ENCODE data around the gene GALNT14. TPM values are rescaled to one million over a fixed set of nuclear protein-coding genes. Genes with fewer than 3 reads are reported as not detected.

Gene GALNT14
- total RNA-seq, 1 donor from 2014 or later = 0.14 TPM

DNA sequence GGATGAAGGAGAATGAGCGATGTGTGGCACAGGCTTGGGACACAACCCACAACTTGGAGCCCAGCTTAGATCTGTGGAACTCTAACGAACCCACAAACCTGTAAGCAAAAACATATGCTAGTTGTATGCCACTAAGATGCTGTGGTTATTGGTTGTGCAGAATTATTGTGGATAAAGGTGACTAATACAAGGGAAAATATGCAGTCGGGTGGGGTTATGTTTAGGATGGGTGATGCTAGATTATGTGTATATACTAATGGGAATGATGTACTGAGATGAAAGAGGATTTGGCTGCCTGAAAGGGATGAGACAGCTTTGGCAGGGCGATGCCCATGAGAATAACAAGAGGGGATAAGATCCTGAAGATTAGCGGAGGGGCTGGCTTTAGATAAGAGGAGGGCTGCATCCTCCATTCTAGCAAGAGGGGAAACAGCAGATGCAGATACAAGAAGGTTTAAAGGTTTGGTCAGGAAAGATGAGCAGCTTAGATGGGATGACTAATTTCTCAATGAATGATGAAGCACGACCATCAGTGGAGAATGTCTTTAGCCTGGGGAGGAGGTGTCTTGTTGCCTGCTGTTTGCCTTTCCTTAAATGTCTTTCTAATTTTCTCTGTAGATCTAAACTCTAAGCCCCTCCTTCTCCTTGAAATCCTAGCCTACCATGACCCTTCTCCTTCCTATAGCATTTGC lies 49.6 kb downstream of the GALNT14 start:
- intact Hi-C loops (cut with micrococcal nuclease) = no loop called here
- H3K36me3 ChIP-seq = no peaks in the 10 kb centered on the region
- H3K4me1 ChIP-seq = no peaks in the 10 kb centered on the region
- no peak overlapping the region for H3K4me3 ChIP-seq
- TF ChIP-seq, protein P1, sequence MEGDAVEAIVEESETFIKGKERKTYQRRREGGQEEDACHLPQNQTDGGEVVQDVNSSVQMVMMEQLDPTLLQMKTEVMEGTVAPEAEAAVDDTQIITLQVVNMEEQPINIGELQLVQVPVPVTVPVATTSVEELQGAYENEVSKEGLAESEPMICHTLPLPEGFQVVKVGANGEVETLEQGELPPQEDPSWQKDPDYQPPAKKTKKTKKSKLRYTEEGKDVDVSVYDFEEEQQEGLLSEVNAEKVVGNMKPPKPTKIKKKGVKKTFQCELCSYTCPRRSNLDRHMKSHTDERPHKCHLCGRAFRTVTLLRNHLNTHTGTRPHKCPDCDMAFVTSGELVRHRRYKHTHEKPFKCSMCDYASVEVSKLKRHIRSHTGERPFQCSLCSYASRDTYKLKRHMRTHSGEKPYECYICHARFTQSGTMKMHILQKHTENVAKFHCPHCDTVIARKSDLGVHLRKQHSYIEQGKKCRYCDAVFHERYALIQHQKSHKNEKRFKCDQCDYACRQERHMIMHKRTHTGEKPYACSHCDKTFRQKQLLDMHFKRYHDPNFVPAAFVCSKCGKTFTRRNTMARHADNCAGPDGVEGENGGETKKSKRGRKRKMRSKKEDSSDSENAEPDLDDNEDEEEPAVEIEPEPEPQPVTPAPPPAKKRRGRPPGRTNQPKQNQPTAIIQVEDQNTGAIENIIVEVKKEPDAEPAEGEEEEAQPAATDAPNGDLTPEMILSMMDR (IDR thresholded peaks at IDR 0.05; ENCODE audit: borderline replicate concordance) = no peak
- H3K9me3 ChIP-seq (replicated peaks) = no peaks in the 10 kb centered on the region
- no peak overlapping the region for H3K27ac ChIP-seq (replicated peaks)
- H3K27me3 ChIP-seq (ENCODE audit: low read depth) = peaks cover 17% of the 10 kb centered on the region
- DNase-seq = no peak

DNA sequence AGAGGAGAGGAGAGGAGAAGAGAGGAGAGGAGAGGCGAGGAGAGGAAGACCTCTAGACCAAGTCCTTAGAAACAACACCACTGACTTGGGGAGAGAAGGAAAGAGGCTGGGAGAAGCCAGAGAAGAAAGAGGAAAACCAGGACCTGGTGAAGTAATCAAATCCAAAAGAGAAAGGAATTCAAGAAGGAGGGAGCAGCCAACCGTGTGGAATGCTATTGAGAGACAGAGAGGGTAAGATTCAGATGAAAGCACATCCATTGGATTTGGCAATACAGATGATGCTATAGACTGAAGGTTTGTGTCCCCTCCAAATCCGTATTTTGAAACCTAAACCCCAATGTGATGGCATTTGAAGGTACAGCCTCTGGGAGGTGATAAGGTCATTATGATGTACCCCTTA lies 50.7 kb downstream of the GALNT14 start:
- peaks cover 17% of the 10 kb centered on the region for H3K27me3 ChIP-seq (ENCODE audit: low read depth)

DNA sequence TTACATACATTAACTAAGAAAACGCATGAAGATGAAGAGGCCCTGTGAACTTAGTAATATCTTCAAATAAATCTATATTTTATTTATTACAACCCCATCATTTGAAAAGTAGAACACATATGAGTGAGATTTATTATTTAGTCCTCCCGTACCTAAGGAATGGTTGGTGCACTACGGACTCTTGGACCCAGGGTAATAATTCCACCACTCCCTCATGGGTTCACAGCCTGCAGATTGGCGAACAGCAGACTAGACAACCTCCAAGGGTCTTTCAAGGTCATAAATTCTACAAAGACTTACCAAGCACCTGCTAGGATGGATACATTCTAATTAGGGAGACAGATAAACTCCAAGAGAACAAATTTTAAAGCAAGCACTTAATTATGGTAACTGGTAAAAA lies 51.6 kb downstream of the GALNT14 start:
- no peaks in the 10 kb centered on the region for H3K36me3 ChIP-seq
- no peak for DNase-seq
- TF ChIP-seq, protein P1 (IDR thresholded peaks at IDR 0.05; ENCODE audit: borderline replicate concordance) = no peak
- H3K4me1 ChIP-seq = peaks cover 7% of the 10 kb centered on the region
- peaks cover 17% of the 10 kb centered on the region for H3K27me3 ChIP-seq (ENCODE audit: low read depth)
- no peak overlapping the region for H3K27ac ChIP-seq (replicated peaks)
- H3K9me3 ChIP-seq (replicated peaks) = no peaks in the 10 kb centered on the region
- no peak overlapping the region for H3K4me3 ChIP-seq
- intact Hi-C loops (cut with micrococcal nuclease) = no loop called here

More for the DNA sequence above, 50.7 kb downstream of the GALNT14 start:
- intact Hi-C loops (cut with micrococcal nuclease) = no loop called here
- Histone ChIP-seq H3K9me3 (replicated peaks) (no peaks in the 10 kb centered on the region), H3K4me3 (no peak overlapping the region), H3K36me3 (no peaks in the 10 kb centered on the region), H3K4me1 (no peaks in the 10 kb centered on the region), H3K27ac (replicated peaks) (no peak overlapping the region)
- no peak for DNase-seq
- TF ChIP-seq, protein P1 (IDR thresholded peaks at IDR 0.05; ENCODE audit: borderline replicate concordance) = no peak

DNA sequence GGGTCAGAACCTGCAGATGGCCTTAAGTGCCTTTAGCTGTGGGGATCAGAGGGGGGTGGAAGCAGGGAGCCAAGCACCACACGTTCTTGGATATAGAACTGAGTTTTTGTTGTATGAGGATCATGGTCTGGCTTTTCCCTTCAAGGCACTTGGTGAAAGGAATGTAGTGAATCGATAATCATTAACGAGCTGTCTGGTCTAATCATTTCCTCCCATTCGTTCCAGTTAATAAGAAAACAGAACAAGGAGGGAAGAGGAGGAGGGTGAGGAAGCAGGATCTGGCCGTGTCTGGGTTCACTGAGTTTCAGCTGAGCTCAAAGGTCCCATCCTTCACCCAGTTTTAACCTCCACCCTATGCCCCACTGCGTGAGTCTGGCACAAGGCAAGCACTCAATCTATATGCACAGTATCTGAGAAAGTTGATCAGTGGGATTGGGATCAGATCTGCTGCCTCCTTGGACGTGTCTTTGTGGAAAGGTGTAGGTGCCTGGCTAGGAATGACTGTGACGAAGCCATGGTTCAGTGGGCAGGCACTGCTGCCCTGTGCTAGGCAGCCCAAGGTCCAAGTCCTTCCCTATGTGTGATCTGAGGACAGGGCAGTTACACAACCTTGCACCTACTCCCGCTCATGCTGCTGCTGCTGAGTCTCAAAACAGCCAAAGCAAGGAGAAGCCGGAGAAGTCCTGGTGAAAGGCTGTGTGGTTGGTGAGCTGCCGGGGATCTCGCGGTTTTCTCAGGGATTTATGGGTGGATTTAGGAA lies 54.8 kb downstream of the GALNT14 start:
- H3K27me3 ChIP-seq (ENCODE audit: low read depth) = peaks cover 21% of the 10 kb centered on the region
- no peak overlapping the region for H3K27ac ChIP-seq (replicated peaks)
- no peak overlapping the region for H3K4me3 ChIP-seq
- DNase-seq = no peak
- TF ChIP-seq, protein P1 (IDR thresholded peaks at IDR 0.05; ENCODE audit: borderline replicate concordance) = no peak
- no peaks in the 10 kb centered on the region for H3K9me3 ChIP-seq (replicated peaks)
- intact Hi-C loops (cut with micrococcal nuclease) = no loop called here
- no peaks in the 10 kb centered on the region for H3K36me3 ChIP-seq
- peaks cover 8% of the 10 kb centered on the region for H3K4me1 ChIP-seq

DNA sequence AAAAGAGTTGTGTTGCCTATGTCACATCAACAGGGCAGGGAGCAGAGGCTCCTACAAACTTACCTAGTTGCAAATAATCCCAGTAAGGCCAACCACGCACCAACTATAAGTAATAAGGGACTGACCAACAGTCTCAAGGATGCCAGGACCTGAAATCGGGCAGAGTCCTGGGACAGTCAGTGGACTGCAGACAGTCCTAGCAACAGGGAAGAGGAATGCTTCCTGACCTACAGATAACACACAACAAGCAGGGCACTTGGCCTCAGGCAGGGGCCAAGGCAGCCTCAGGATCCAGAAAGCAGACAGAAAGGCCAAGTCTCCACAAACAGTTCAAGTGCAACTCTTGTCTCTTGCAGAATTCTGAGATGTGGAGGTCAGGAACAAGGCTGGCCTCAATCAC lies 56.2 kb downstream of the GALNT14 start:
- peaks cover 8% of the 10 kb centered on the region for H3K4me1 ChIP-seq
- no peak overlapping the region for H3K4me3 ChIP-seq
- no peak overlapping the region for H3K27ac ChIP-seq (replicated peaks)
- H3K27me3 ChIP-seq (ENCODE audit: low read depth) = peaks cover 17% of the 10 kb centered on the region
- no peaks in the 10 kb centered on the region for H3K9me3 ChIP-seq (replicated peaks)
- DNase-seq = no peak
- no peaks in the 10 kb centered on the region for H3K36me3 ChIP-seq
- intact Hi-C loops (cut with micrococcal nuclease) = no loop called here
- TF ChIP-seq, protein P1 (IDR thresholded peaks at IDR 0.05; ENCODE audit: borderline replicate concordance) = no peak

Measured in left ventricle myocardium inferior (tissue), 1 donor.